Endothelial cell of umbilical vein (primary cell): ENCODE data around the gene DNAJC21. TPM values are rescaled to one million over a fixed set of nuclear protein-coding genes. Genes with fewer than 3 reads are reported as not detected.

Experiments
- BruUV-seq: library from RNA; stranded (reverse); fragments of 400-500 nt; replicated peaks from 2 replicates; lab custom pipeline; 2021; lab: Mats Ljungman, UMichigan
- CTCF ChIA-PET: fragments of 300-600, 350-600 bp; sonication (Branson Sonifier 250); formaldehyde crosslinking; loops from one replicate; lab custom pipeline; 2021; ENCODE audit warnings: antibody characterized with exemption, inconsistent platforms; lab: Charles Lee
- POLR2A ChIA-PET: fragments of 300-600, 350-600 bp; sonication (Branson Sonifier 250); formaldehyde crosslinking; loops from one replicate; lab custom pipeline; 2021; ENCODE audit warnings: antibody characterized with exemption, inconsistent platforms; lab: Charles Lee
- DNase-seq: peaks from one replicate; pipeline ENCODE4 v3.0.0-alpha.2; 2011; ENCODE audit warnings: low read depth, low spot score
- FAIRE-seq: peaks from 2 replicates; lab custom pipeline; 2011; peaks lifted over from hg19 to GRCh38; lab: Jason Lieb, UNC
- H2AFZ ChIP-seq: 2 replicates; pipeline ENCODE4 v1.6.0; 2012; ENCODE audit warnings: low read depth, low read length, control low read depth, inconsistent platforms
- H3K27ac ChIP-seq: 2 replicates; pipeline ENCODE4 v1.5.1; 2011; ENCODE audit warnings: low read depth, mild to moderate bottlenecking, control low read depth, low read length, moderate library complexity; ENCODE audit not compliant: insufficient read depth
- H3K27me3 ChIP-seq, 2 experiments: 2 replicates each; pipeline versions ENCODE4 v1.6.0 to v1.6.1; 2011; ENCODE audit warnings: low read length in 2 of 2, mixed read lengths in 1 of 2; ENCODE audit not compliant: control insufficient read depth in 2 of 2, insufficient read depth in 2 of 2
- H3K36me3 ChIP-seq, 2 experiments: 2 replicates in 1 of 2; 3 replicates in 1 of 2; pipeline ENCODE4 v1.5.1; 2011; ENCODE audit warnings: low read length in 2 of 2, mild to moderate bottlenecking in 1 of 2, moderate library complexity in 1 of 2; ENCODE audit not compliant: control insufficient read depth in 2 of 2, insufficient read depth in 2 of 2; ENCODE audit errors: extremely low read depth in 1 of 2
- H3K4me1 ChIP-seq: 3 replicates; pipeline ENCODE4 v1.5.1; 2011; ENCODE audit warnings: mild to moderate bottlenecking, low read length; ENCODE audit not compliant: control insufficient read depth, insufficient read depth; ENCODE audit errors: extremely low read depth
- H3K4me2 ChIP-seq: 2 replicates; pipeline ENCODE4 v1.6.1; 2011; ENCODE audit warnings: low read length, control low read depth, mixed read lengths; ENCODE audit not compliant: insufficient read depth
- H3K4me3 ChIP-seq, 3 experiments: fragments of 200-600 bp in 1 of 3; sonication (generic), shearing (Covaris generic) in 1 of 3; replicated peaks in 1 of 3; 2 replicates each; pipeline ENCODE4 v1.5.1; 2011 to 2016; ENCODE audit warnings: control low read depth in 3 of 3, low read length in 3 of 3, mild to moderate bottlenecking in 2 of 3, inconsistent platforms in 1 of 3, low read depth in 1 of 3, moderate library complexity in 1 of 3; ENCODE audit not compliant: insufficient read depth in 1 of 3
- H3K79me2 ChIP-seq: 2 replicates; pipeline ENCODE4 v1.6.0; 2012; ENCODE audit warnings: low read length, inconsistent platforms; ENCODE audit not compliant: control insufficient read depth, insufficient read depth
- H3K9ac ChIP-seq: replicated peaks from 2 replicates; pipeline ENCODE3; 2011; ENCODE audit warnings: low read length, control low read depth; ENCODE audit not compliant: insufficient read depth; ENCODE audit errors: extremely low read depth
- H3K9me1 ChIP-seq: replicated peaks from 3 replicates; pipeline ENCODE4 v1.6.0; 2011; ENCODE audit warnings: mild to moderate bottlenecking, low read length; ENCODE audit not compliant: control insufficient read depth, insufficient read depth; ENCODE audit errors: extremely low read depth
- H3K9me3 ChIP-seq: replicated peaks from 2 replicates; pipeline ENCODE4 v1.5.1; 2012; ENCODE audit warnings: low read length, inconsistent platforms; ENCODE audit not compliant: control insufficient read depth, insufficient read depth
- H4K20me1 ChIP-seq: replicated peaks from 2 replicates; pipeline ENCODE3; 2011; ENCODE audit warnings: mild to moderate bottlenecking, low read length; ENCODE audit not compliant: control insufficient read depth, insufficient read depth; ENCODE audit errors: extremely low read depth
- EZH2 ChIP-seq: IDR thresholded peaks from 2 replicates; pipeline ENCODE4 v1.6.1; 2012; ENCODE audit warnings: borderline replicate concordance, low read depth, mild to moderate bottlenecking, moderate library complexity, low read length, inconsistent platforms; ENCODE audit not compliant: severe bottlenecking
- FOS ChIP-seq: IDR thresholded peaks from 2 replicates; pipeline ENCODE4 v1.6.1; 2011; ENCODE audit warnings: mild to moderate bottlenecking, low read length, moderate library complexity, borderline replicate concordance; ENCODE audit not compliant: insufficient read depth
- GATA2 ChIP-seq: IDR thresholded peaks from 2 replicates; pipeline ENCODE4 v1.7.0; 2011; ENCODE audit warnings: low read depth, mild to moderate bottlenecking, moderate library complexity, mixed read lengths, low read length; ENCODE audit not compliant: insufficient read length, insufficient read depth
- JUN ChIP-seq: IDR thresholded peaks from 2 replicates; pipeline ENCODE4 v1.6.1; 2011; ENCODE audit warnings: borderline replicate concordance, low read depth; ENCODE audit not compliant: insufficient read length, insufficient read depth
- MYC ChIP-seq: IDR thresholded peaks from one replicate; pipeline ENCODE4 v1.6.1; 2011; ENCODE audit warnings: mild to moderate bottlenecking, low read depth, low read length
- POLR2A ChIP-seq: IDR thresholded peaks from 2 replicates; pipeline ENCODE4 v1.6.1; 2012; ENCODE audit warnings: low read depth, mild to moderate bottlenecking, control low read depth, low read length
- POLR2AphosphoS5 ChIP-seq: IDR thresholded peaks from 2 replicates; pipeline ENCODE4 v1.6.1; 2012; ENCODE audit warnings: low read depth, mild to moderate bottlenecking, control low read depth, low read length, moderate library complexity; ENCODE audit not compliant: insufficient read depth
- dilution Hi-C: fragments of 300-500 bp; cut with MboI; formaldehyde crosslinking; loops from one replicate; pipeline ENCODE4 v1.15.0; 2019; ENCODE audit warnings: low sequenced_read_pairs; ENCODE audit not compliant: extremely low pct_ligation_motif_present
- intact Hi-C: fragments of 100-400 bp; cut with micrococcal nuclease; formaldehyde crosslinking; loops from one replicate; pipeline ENCODE4 v1.10.0; 2022
- polyA plus RNA-seq, 4 experiments: library from polyadenylated mRNA; depleted of rRNA in 3 of 4; stranded (reverse) in 3 of 4; unstranded in 1 of 4; fragments of >200 nt; gene quantifications; 2 replicates each; pipeline versions ENCODE4 v1.2.1 to v1.2.3, GENCODE V29; 2011 to 2012; ENCODE audit warnings: missing spikeins in 1 of 4
- total RNA-seq: library from RNA; stranded (reverse); gene quantifications from 2 replicates; pipeline ENCODE4 v1.2.3, GENCODE V29; 2021
- TF ChIP-seq, protein P1 (sequence below), 2 donors: IDR thresholded peaks; 1 replicate in 1 of 2; 2 replicates in 1 of 2; pipeline ENCODE4 v1.5.1; 2011; ENCODE audit warnings: low read length in 2 of 2, mild to moderate bottlenecking in 2 of 2, moderate library complexity in 2 of 2, control low read depth in 1 of 2, inconsistent platforms in 1 of 2, low read depth in 1 of 2; ENCODE audit not compliant: insufficient read depth in 1 of 2; ENCODE audit errors: extremely low read depth in 1 of 2
- TF ChIP-seq, protein P2 (sequence below): IDR thresholded peaks from 2 replicates; pipeline ENCODE4 v1.6.1; 2011; ENCODE audit not compliant: insufficient read depth, insufficient read length

The DNAJC21 gene
- total and polyA plus RNA-seq, 2 donors (not counting 3 experiments of a cell fraction or from before 2014, with no cell fraction given): 5.3 to 39.4 TPM

GRCh38 chr5:34903260-34903659 lies 26.1 kb upstream of the DNAJC21 start:
- no peaks in the 10 kb centered on the region for H3K36me3 ChIP-seq
- H3K9ac ChIP-seq: no peak overlapping the region
- FAIRE-seq: no peak
- POLR2A ChIA-PET: interaction anchor here (0.8 kb wide), 1 partner anchor 376 kb away, joined by 3 read pairs; no protein-coding TSS in a partner anchor
- no peaks in the 10 kb centered on the region for H3K4me1 ChIP-seq
- H3K4me2 ChIP-seq: no peak overlapping the region
- no peaks in the 10 kb centered on the region for H3K9me1 ChIP-seq
- H4K20me1 ChIP-seq: no peaks in the 10 kb centered on the region
- no peak overlapping the region for H3K4me3 ChIP-seq
- no peaks in the 10 kb centered on the region for H3K27me3 ChIP-seq
- DNase-seq: no peak
- no TSS peak for BruUV-seq
- no peaks in the 10 kb centered on the region for H3K9me3 ChIP-seq
- H3K79me2 ChIP-seq: no peaks in the 10 kb centered on the region
- CTCF ChIA-PET: interaction anchor here (0.8 to 5.0 kb wide), 6 partner anchors 10 to 428 kb away, joined by 3 to 48 read pairs (median 4); partner anchors contain the start of genes BRIX1 and RAD1
- no peak overlapping the region for H3K27ac ChIP-seq
- dilution Hi-C loops (loop anchor here (25.0 kb wide), 1 partner anchor 416 kb away; no protein-coding TSS in a partner anchor), intact Hi-C loops (no loop called here)
- H2AFZ ChIP-seq: no peak overlapping the region
- TF ChIP-seq POLR2A (no peak), MYC (no peak), JUN (no peak), POLR2AphosphoS5 (no peak), FOS (no peak), GATA2 (no peak), EZH2 (no peak)
- TF ChIP-seq, protein P1, sequence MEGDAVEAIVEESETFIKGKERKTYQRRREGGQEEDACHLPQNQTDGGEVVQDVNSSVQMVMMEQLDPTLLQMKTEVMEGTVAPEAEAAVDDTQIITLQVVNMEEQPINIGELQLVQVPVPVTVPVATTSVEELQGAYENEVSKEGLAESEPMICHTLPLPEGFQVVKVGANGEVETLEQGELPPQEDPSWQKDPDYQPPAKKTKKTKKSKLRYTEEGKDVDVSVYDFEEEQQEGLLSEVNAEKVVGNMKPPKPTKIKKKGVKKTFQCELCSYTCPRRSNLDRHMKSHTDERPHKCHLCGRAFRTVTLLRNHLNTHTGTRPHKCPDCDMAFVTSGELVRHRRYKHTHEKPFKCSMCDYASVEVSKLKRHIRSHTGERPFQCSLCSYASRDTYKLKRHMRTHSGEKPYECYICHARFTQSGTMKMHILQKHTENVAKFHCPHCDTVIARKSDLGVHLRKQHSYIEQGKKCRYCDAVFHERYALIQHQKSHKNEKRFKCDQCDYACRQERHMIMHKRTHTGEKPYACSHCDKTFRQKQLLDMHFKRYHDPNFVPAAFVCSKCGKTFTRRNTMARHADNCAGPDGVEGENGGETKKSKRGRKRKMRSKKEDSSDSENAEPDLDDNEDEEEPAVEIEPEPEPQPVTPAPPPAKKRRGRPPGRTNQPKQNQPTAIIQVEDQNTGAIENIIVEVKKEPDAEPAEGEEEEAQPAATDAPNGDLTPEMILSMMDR (IDR thresholded peaks at IDR 0.05; ENCODE audit: extremely low read depth in 1 of 2, insufficient read depth in 1 of 2, low read depth in 1 of 2, low read length in 2 of 2): no peak
- TF ChIP-seq, protein P2, sequence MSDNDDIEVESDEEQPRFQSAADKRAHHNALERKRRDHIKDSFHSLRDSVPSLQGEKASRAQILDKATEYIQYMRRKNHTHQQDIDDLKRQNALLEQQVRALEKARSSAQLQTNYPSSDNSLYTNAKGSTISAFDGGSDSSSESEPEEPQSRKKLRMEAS: no peak
